Mucosa of descending colon (tissue), 3 donors: Measurements from ENCODE around the gene IFI6. TPM values are rescaled to one million over a fixed set of nuclear protein-coding genes. Genes with fewer than 3 reads are reported as not detected.
"Not testable (repeated sequence)": the region's sequence is repeated elsewhere in the genome, so short reads cannot be mapped to it uniquely, and the experiment has no call there.

Source experiments
- ATAC-seq: fragments of 200-7000 bp; cut with Tn5 transposase; one replicate; pipeline ENCODE4 v1.9.1; 2020; ENCODE audit warnings: mild to moderate bottlenecking, moderate library complexity
- DNase-seq, 3 donors: peaks; one replicate each; pipeline ENCODE4 v3.0.0-alpha.2; 2020
- H3K36me3 ChIP-seq: fragments of 200-600 bp; one replicate; pipeline ENCODE4 v1.8.0; 2021; ENCODE audit warnings: low read depth, mild to moderate bottlenecking
- H3K4me1 ChIP-seq: fragments of 200-600 bp; one replicate; pipeline ENCODE4 v1.8.0; 2021; ENCODE audit warnings: low read depth, mild to moderate bottlenecking
- H3K4me3 ChIP-seq: fragments of 200-600 bp; one replicate; pipeline ENCODE4 v1.8.0; 2021; ENCODE audit warnings: mild to moderate bottlenecking
- H3K9me3 ChIP-seq: fragments of 200-600 bp; one replicate; pipeline ENCODE4 v1.8.0; 2021; ENCODE audit warnings: mild to moderate bottlenecking
- CTCF ChIP-seq: fragments of 200-600 bp; IDR thresholded peaks from one replicate; pipeline ENCODE4 v1.8.0; 2022; ENCODE audit warnings: antibody characterized with exemption, mild to moderate bottlenecking
- intact Hi-C, 2 donors: fragments of 100-400 bp; cut with DNase I in 1 of 2; cut with micrococcal nuclease in 1 of 2; formaldehyde crosslinking; loops; one replicate each; pipeline versions ENCODE4 v1.11.0 to v1.11.1; 2022; cut with DNase I, micrococcal nuclease
- total RNA-seq, 3 donors: library from RNA; stranded (reverse); fragmentation: NEBNext Ultra II Directional in 2 of 3; extraction: Animal tissue kit (Norgen Biotek cat#: 25700) in 2 of 3; gene quantifications; one replicate each; pipeline versions ENCODE4 v1.2.1 to v1.2.4, GENCODE V29; 2021 to 2023
- donor health status: DM: no; HTN: no; CAD: no; lungs with moderate emphysema.
- donor health status: DM: no; HTN: no; CAD: no.
- donor health status: DM: no; HTN: yes; CAD: no.

The IFI6 gene
- total RNA-seq, 3 donors from 2014 or later: 8.3 to 51.4 (median 45.4) TPM

DNA sequence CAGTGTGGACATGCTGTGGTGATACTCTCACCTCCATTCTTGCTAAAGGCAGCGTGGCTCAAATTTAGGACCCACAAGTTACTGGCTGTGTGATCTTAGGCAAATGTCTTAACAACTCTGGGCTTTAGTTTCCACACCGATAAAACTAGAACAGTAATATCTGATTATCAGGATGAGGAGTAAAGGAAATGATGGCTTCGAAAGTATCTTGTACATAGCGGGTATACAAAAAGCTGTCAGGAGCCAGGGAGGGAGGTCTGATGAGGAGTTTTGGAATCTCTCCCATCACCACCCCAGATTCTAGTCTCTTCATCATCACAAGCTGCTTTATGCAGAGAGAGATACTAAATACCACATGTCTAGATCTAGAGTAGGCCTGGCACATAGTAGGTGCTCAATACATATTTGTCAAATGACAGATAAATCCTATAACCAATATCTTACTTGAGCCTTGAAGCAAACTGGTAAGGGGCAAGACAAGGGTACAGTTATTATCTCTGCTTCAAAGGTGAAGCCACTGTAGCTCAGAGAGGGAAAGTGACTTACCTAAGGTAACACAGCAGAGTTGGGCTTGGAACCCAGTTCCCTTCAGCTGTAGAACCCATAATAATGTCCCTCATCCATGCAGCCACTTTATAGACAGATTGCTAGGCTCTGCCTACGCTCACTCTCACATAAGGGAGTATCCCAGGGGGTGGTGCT lies 27.5 kb downstream of the IFI6 start:
- TF ChIP-seq CTCF: no peak
- intact Hi-C loops: no loop called here
- DNase-seq: no peak
- Histone ChIP-seq H3K9me3 (no peaks in the 10 kb centered on the region), H3K4me3 (no peak overlapping the region), H3K4me1 (no peaks in the 10 kb centered on the region), H3K36me3 (no peaks in the 10 kb centered on the region)
- ATAC-seq: no peak

GRCh38 chr1:27643600-27644368 lies 28.2 kb downstream of the IFI6 start:
- ATAC-seq: peak; percentile 93
- no peak overlapping the region for H3K4me3 ChIP-seq
- intact Hi-C loops: no loop called here
- no peaks in the 10 kb centered on the region for H3K4me1 ChIP-seq
- no peaks in the 10 kb centered on the region for H3K36me3 ChIP-seq
- TF ChIP-seq CTCF: peak; percentile 80
- peak in 2 of 3 donors; percentile 66 to 73 for DNase-seq
- H3K9me3 ChIP-seq: no peaks in the 10 kb centered on the region

- DNase-seq, H3K36me3 ChIP-seq, H3K9me3 ChIP-seq, H3K4me3 ChIP-seq, ATAC-seq, H3K4me1 ChIP-seq, intact Hi-C loops: not testable (repeated sequence)
Observed at GRCh38 chr1:27640514-27640913, 31.5 kb downstream of the IFI6 start.

GRCh38 chr1:27638805-27639204 lies 33.2 kb downstream of the IFI6 start:
- H3K36me3 ChIP-seq: no peaks in the 10 kb centered on the region
- ATAC-seq (no peak), DNase-seq (no peak)
- H3K4me1 ChIP-seq: peaks cover 4% of the 10 kb centered on the region
- no peak for TF ChIP-seq CTCF
- no peak overlapping the region for H3K4me3 ChIP-seq
- no peaks in the 10 kb centered on the region for H3K9me3 ChIP-seq
- intact Hi-C loops: no loop called here

- intact Hi-C loops: no loop called here
- ATAC-seq: no peak
- Histone ChIP-seq H3K9me3 (no peaks in the 10 kb centered on the region), H3K36me3 (no peaks in the 10 kb centered on the region), H3K4me1 (peaks cover 4% of the 10 kb centered on the region), H3K4me3 (no peak overlapping the region)
- DNase-seq: no peak
- no peak for TF ChIP-seq CTCF
Observed at GRCh38 chr1:27638047-27638734, 33.8 kb downstream of the IFI6 start.
